Cardiac muscle cell (in vitro differentiated cells and primary cell): ENCODE measurements around the gene TPD52L2. TPM values are rescaled to one million over a fixed set of nuclear protein-coding genes. Genes with fewer than 3 reads are reported as not detected.
"Not testable (repeated sequence)": the region's sequence is repeated elsewhere in the genome, so short reads cannot be mapped to it uniquely, and the experiment has no call there.

Source experiments
- DNase-seq, 2 donors: peaks; one replicate each; pipeline versions ENCODE4 v3.0.0 to v3.0.0-alpha.2; 2010 to 2017; ENCODE audit warnings: low read depth in 1 of 2, low spot score in 1 of 2
- H3K27ac ChIP-seq: fragments of 200-600 bp; sonication (generic); 2 replicates; pipeline ENCODE4 v1.5.1; 2016
- H3K27me3 ChIP-seq: fragments of 200-600 bp; sonication (generic); 2 replicates; pipeline ENCODE4 v1.6.0; 2016; ENCODE audit warnings: control low read depth
- H3K36me3 ChIP-seq: fragments of 200-600 bp; sonication (generic); 2 replicates; pipeline ENCODE4 v1.5.1; 2016; ENCODE audit warnings: control low read depth
- H3K4me1 ChIP-seq: fragments of 200-600 bp; sonication (generic); 2 replicates; pipeline ENCODE4 v1.8.1; 2017; ENCODE audit warnings: low read depth, mild to moderate bottlenecking, mixed run types
- H3K4me3 ChIP-seq: fragments of 200-600 bp; sonication (generic); 2 replicates; pipeline ENCODE4 v1.5.1; 2016; ENCODE audit warnings: mild to moderate bottlenecking
- H3K9me3 ChIP-seq: fragments of 200-600 bp; sonication (generic); 2 replicates; pipeline ENCODE4 v1.5.1; 2017; ENCODE audit warnings: low read depth, mild to moderate bottlenecking, control low read depth
- CTCF ChIP-seq: IDR thresholded peaks from 2 replicates; pipeline ENCODE4 v1.5.1; 2012; ENCODE audit warnings: low read depth, mild to moderate bottlenecking, low read length
- polyA plus RNA-seq: library from polyadenylated mRNA; unstranded; fragments of >200 nt; fragmentation: Nextera tagmentation; extraction: Ambion mirVana; gene quantifications from 2 replicates; pipeline ENCODE4 v1.2.1, GENCODE V29; 2016
- total RNA-seq: library from RNA; depleted of rRNA; stranded (reverse); fragments of >200 nt; gene quantifications from 2 replicates; pipeline ENCODE4 v1.2.3, GENCODE V29; 2016

Gene TPD52L2
- total and polyA plus RNA-seq, 2 experiments from 2014 or later, result 103 to 114 TPM

GRCh38 chr20:63868264-63868663 lies 3.2 kb downstream of the TPD52L2 start:
- no peak overlapping the region for H3K4me3 ChIP-seq
- no peak overlapping the region for H3K27ac ChIP-seq
- no peaks in the 10 kb centered on the region for H3K9me3 ChIP-seq
- TF ChIP-seq CTCF, result no peak
- peaks cover 23% of the 10 kb centered on the region for H3K36me3 ChIP-seq
- no peak for DNase-seq
- no peaks in the 10 kb centered on the region for H3K27me3 ChIP-seq
- peaks cover 9% of the 10 kb centered on the region for H3K4me1 ChIP-seq

DNA sequence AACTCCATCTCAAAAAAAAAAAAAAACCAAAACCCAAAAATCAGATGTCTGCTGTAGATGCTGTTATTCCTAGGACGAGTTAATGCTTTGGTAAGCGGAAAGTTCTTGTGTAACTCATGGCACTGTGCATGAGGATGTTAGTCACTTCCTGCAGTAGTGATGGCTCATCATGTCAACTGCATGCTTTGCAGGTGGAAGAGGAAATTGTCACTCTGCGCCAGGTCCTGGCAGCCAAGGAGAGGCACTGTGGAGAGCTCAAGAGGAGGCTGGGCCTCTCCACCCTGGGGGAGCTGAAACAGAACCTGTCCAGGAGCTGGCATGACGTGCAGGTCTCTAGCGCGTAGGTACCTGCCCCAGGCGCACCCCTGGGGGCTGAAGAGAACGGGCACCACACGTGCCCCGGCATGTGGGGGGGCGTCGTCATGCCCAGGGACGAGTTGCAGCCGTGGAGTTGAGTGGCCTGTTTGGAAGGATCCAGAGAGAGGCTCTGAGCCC lies 8.5 kb downstream of the TPD52L2 start:
- no peak overlapping the region for H3K27ac ChIP-seq
- DNase-seq, result peak in 1 of 2 donors; percentile 85
- TF ChIP-seq CTCF, result no peak
- peaks cover 54% of the 10 kb centered on the region for H3K36me3 ChIP-seq
- H3K4me3 ChIP-seq, result no peak overlapping the region
- no peaks in the 10 kb centered on the region for H3K4me1 ChIP-seq
- no peaks in the 10 kb centered on the region for H3K9me3 ChIP-seq
- H3K27me3 ChIP-seq, result no peaks in the 10 kb centered on the region

DNA sequence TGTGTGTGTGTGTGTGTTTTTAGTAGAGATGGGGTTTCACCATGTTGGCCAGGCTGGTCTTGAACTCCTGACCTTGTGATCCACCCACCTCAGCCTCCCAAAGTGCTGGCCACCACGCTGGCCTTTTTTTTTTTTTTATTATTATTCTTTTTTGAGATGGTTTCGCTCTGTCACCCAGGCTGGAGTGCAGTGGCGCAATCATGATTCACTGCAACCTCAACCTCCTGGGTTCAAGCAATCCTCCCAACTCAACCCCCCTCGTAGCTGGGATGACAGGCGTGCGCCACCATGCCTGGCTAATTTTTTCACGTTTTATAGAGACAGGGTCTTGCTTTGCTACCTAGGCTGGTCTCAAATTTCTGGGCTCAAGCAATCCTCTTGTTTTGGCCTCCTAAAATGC lies 9.2 kb downstream of the TPD52L2 start:
- H3K27me3 ChIP-seq, H3K9me3 ChIP-seq, H3K4me1 ChIP-seq, H3K27ac ChIP-seq, H3K4me3 ChIP-seq: not testable (repeated sequence)
- DNase-seq, result peak in 1 of 2 donors; percentile 19
- peaks cover 48% of the 10 kb centered on the region for H3K36me3 ChIP-seq

DNA sequence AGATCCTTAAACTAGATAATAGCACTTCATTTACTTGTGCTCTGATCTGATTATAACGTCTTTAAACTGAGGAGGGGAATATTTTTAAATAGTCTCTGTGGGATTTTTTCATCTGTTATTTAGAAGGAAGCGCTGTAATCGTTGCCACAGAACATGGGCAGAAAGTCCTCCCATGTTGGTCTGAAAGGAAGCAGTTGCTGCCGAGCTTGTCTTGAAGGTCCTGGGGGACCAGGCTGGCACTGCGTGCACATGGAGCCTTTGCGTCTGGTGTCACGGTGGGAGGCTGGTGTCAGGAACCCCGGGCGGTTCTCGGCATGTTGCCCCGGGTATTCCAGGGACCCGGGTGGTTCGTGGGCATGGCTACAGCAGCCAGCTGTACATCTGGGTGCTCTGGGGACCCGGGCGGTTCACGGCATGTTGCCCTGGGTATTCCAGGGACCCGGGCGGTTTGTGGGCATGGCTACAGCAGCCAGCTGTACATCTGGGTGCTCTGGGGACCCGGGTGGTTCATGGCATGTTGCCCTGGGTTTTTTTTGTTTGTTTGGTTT lies 11.5 kb downstream of the TPD52L2 start:
- Histone ChIP-seq H3K9me3 (no peaks in the 10 kb centered on the region), H3K4me3 (no peak overlapping the region), H3K36me3 (peaks cover 38% of the 10 kb centered on the region), H3K27me3 (no peaks in the 10 kb centered on the region), H3K27ac (no peak overlapping the region), H3K4me1 (no peaks in the 10 kb centered on the region)
- no peak for DNase-seq
- TF ChIP-seq CTCF, result no peak

- H3K4me3 ChIP-seq, result no peak overlapping the region
- no peak for TF ChIP-seq CTCF
- no peak for DNase-seq
- no peaks in the 10 kb centered on the region for H3K27me3 ChIP-seq
- no peak overlapping the region for H3K27ac ChIP-seq
- H3K4me1 ChIP-seq, result no peaks in the 10 kb centered on the region
- no peaks in the 10 kb centered on the region for H3K9me3 ChIP-seq
- H3K36me3 ChIP-seq, result peaks cover 34% of the 10 kb centered on the region
Observed at GRCh38 chr20:63877755-63878470, 12.8 kb downstream of the TPD52L2 start.

DNA sequence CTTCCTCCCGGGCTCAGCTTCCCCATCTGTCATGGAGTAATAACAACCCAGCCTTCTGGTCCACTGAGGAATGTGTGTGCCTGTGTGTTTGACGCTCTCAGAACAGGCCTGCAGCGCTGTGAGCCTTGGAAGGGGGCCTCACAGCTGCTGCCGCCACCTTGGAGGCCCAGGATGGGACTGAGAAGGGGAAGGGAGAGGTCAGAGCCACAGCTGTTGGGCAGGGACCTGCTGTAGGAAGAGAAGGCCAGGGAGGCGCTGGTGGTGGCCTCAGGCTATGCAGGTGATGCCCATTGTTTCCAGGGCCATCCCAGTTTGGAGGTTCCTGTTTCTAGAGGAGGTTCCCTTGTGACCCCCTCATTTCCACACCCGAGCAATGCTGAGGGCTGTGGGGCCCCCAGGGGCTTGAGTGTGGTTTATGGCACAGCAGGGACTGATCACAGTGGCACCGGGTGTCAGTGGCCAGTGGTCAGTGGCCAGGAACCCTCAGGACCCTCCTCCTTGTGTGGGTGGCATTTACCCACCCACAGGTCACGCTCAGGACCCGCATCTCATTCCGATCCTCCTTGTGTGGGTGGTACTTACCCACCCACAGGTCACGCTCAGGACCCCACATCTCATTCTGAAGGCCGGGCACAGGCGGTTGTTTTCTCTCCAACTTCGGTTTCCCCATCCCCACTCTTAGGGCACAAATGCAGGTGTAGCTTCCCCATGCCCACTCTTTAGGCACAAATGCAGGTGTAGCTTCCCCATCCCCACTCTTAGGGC lies 14.0 kb downstream of the TPD52L2 start:
- DNase-seq, result no peak
- Histone ChIP-seq H3K4me1 (no peaks in the 10 kb centered on the region), H3K27me3 (no peaks in the 10 kb centered on the region), H3K9me3 (no peaks in the 10 kb centered on the region), H3K27ac (no peak overlapping the region), H3K4me3 (no peak overlapping the region), H3K36me3 (peaks cover 32% of the 10 kb centered on the region)
- no peak for TF ChIP-seq CTCF

- H3K36me3 ChIP-seq, result peaks cover 21% of the 10 kb centered on the region
- H3K9me3 ChIP-seq, DNase-seq, H3K27me3 ChIP-seq, H3K4me3 ChIP-seq, H3K4me1 ChIP-seq, H3K27ac ChIP-seq: not testable (repeated sequence)
Observed at GRCh38 chr20:63880901-63881300, 15.8 kb downstream of the TPD52L2 start.
